Vagina (tissue), 2 donors: ENCODE data around the gene SPOP.

Experiments used
- CTCF ChIP-seq, 3 experiments: fragments of 450-650 bp in 2 of 3; fragments of 200-600 bp in 1 of 3; sonication (generic) in 1 of 3; IDR thresholded peaks; one replicate each; pipeline ENCODE4 v1.5.1; 2017 to 2019; ENCODE audit warnings: antibody characterized with exemption in 3 of 3, mild to moderate bottlenecking in 2 of 3, moderate library complexity in 2 of 3
- POLR2A ChIP-seq, 2 donors: fragments of 450-650 bp; IDR thresholded peaks; one replicate each; pipeline ENCODE4 v1.6.1; 2017; ENCODE audit warnings: antibody characterized with exemption in 2 of 2, mild to moderate bottlenecking in 2 of 2, moderate library complexity in 2 of 2
- POLR2AphosphoS5 ChIP-seq, 2 donors: sonication (generic); formaldehyde crosslinking; IDR thresholded peaks; one replicate each; pipeline ENCODE4 v1.9.0; 2017; ENCODE audit warnings: antibody characterized with exemption in 2 of 2, mild to moderate bottlenecking in 2 of 2, low read depth in 1 of 2; ENCODE audit not compliant: insufficient read depth in 1 of 2

- TF ChIP-seq CTCF (IDR thresholded peaks at IDR 0.05) (no peak), POLR2A (IDR thresholded peaks at IDR 0.05) (no peak), POLR2AphosphoS5 (IDR thresholded peaks at IDR 0.05; ENCODE audit: insufficient read depth in 1 of 2, low read depth in 1 of 2) (no peak)
Measured at GRCh38 chr17:49631496-49631895, 46.4 kb downstream of the SPOP start.
